Adrenal gland (tissue), 12 donors: ENCODE data around the gene NKX6-2. TPM values are rescaled to one million over a fixed set of nuclear protein-coding genes. Genes with fewer than 3 reads are reported as not detected.
A peak's percentile ranks its signal among the peaks of the same experiment; 100 is the strongest.

Experiments used
- DNase-seq, 7 donors: peaks; one replicate each; pipeline ENCODE4 v3.0.0-alpha.2; 2019 to 2020
- H3K27ac ChIP-seq, 5 donors: fragments of 200-600 bp; sonication (generic) in 4 of 5; 1 replicate in 3 of 5; 2 replicates in 2 of 5; pipeline versions ENCODE4 v1.5.1 to v1.8.0; 2016 to 2020; ENCODE audit warnings: mild to moderate bottlenecking in 1 of 5
- H3K27me3 ChIP-seq: fragments of 200-600 bp; 2 replicates; pipeline ENCODE4 v1.8.0; 2021
- H3K36me3 ChIP-seq, 2 donors: fragments of 200-600 bp; replicated peaks in 1 of 2; 1 replicate in 1 of 2; 2 replicates in 1 of 2; pipeline versions ENCODE4 v1.5.1 to v1.8.0; 2018 to 2022
- H3K4me1 ChIP-seq, 2 donors: fragments of 200-600 bp; replicated peaks in 1 of 2; 1 replicate in 1 of 2; 2 replicates in 1 of 2; pipeline versions ENCODE4 v1.5.1 to v1.8.0; 2018 to 2021
- H3K4me3 ChIP-seq, 4 donors: fragments of 200-600 bp; sonication (generic) in 3 of 4; one replicate each; pipeline ENCODE4 v1.5.1; 2016 to 2018
- H3K9me3 ChIP-seq, 3 donors: fragments of 200-600 bp; sonication (generic) in 1 of 3; replicated peaks in 1 of 3; 1 replicate in 2 of 3; 2 replicates in 1 of 3; pipeline versions ENCODE4 v1.5.1 to v1.8.0; 2016 to 2021
- POLR2A ChIP-seq, 2 donors: fragments of 450-650 bp; IDR thresholded peaks; one replicate each; pipeline ENCODE4 v1.6.1; 2017; ENCODE audit warnings: antibody characterized with exemption in 2 of 2, mild to moderate bottlenecking in 2 of 2, moderate library complexity in 1 of 2
- WGBS, 4 donors: extraction: QIAGEN DNeasy Blood & Tissue Kit in 2 of 4; methylation state at CpG; one replicate each; pipeline versions ENCODE4 v1.1.5 to v1.1.7; 2013 to 2017; 5-methylcytosine and 5-hydroxymethylcytosine counted together
- intact Hi-C, 2 donors: fragments of 100-400 bp; cut with DNase I; formaldehyde crosslinking; loops; one replicate each; pipeline versions ENCODE4 v1.14.1 to v1.15.0; 2022 to 2023
- polyA plus RNA-seq, 3 donors: library from polyadenylated mRNA; stranded (reverse); fragments of 200-250 nt in 2 of 3; fragments of 350-450 nt in 1 of 3; fragmentation: Illumina TruSeq in 1 of 3; extraction: RNeasy Lipid Tissue Mini Kit (QIAGEN cat#74804) in 1 of 3; gene quantifications; one replicate each; pipeline ENCODE4 v1.2.3, GENCODE V29; 2013 to 2014
- total RNA-seq, 9 donors: library from RNA; depleted of rRNA in 4 of 9; stranded (reverse); fragments of >200 nt in 4 of 9; fragments of 120-200 nt in 1 of 9; fragmentation: NEBNext Ultra II Directional in 1 of 9; extraction: Animal tissue kit (Norgen Biotek cat#: 25700) in 1 of 9; gene quantifications; one replicate each; pipeline versions ENCODE4 v1.1.0 to v1.2.4, GENCODE V29; 2013 to 2023
- TF ChIP-seq, protein P1 (sequence below), 6 experiments: fragments of 450-650 bp in 4 of 6; fragments of 200-600 bp in 2 of 6; sonication (generic) in 1 of 6; IDR thresholded peaks; 1 replicate in 5 of 6; 2 replicates in 1 of 6; pipeline versions ENCODE4 v1.5.1 to v1.8.0; 2016 to 2021; ENCODE audit warnings: antibody characterized with exemption in 6 of 6, mild to moderate bottlenecking in 2 of 6, moderate library complexity in 1 of 6
- donor health status: healthy with polysubstance abuse.
- donor health status: Bipolar disorder and iron deficiency.
- donor health status: DM: yes; HTN: yes; CAD: no.
- donor health status: DM: no; HTN: no; CAD: no.
- donor health status: DM: no; HTN: no; CAD: no.
- donor health status: DM: yes; HTN: yes; CAD: no.

Gene NKX6-2
- total and polyA plus RNA-seq, 12 donors, result 0.37 to 0.40 TPM; not detected in 10

DNA sequence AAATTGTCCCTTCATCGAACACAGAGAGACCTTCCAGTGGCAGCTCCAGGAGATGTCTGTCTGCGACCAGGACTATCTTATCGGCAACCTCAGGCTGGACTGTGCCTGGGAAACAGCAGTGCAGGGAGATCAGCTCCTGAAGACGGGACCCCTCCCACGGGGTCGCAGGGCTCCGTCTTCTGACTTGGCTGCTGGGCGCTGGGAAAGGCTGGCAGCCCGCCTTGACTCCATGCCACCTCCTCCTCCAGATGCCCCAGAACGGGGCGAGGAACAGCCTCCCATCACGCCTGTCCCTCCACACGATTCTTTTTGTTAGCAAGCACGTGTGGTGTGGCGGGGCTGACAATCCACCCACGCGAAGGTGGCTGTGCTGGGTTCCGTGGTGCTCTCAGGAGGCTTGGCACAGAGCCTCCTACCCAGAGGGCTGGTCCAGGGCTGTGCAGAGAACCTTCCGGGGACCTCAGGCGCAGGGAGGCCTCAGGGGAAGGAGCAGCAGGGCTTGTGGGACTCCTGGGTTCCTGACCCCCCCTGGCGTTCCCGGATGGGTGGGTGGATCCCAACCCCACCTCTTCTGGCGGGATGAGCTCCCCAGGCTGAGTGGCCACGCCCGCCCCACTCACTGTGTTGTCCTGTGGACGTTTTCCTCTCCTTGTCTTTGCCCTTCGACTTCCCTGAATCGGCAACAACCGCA is 47.6 kb upstream of the NKX6-2 start:
- Histone ChIP-seq H3K27ac (no peak overlapping the region), H3K4me1 (no peaks in the 10 kb centered on the region), H3K36me3 (no peaks in the 10 kb centered on the region), H3K4me3 (no peak overlapping the region), H3K27me3 (peaks cover 19% of the 10 kb centered on the region), H3K9me3 (no peaks in the 10 kb centered on the region)
- peak in 1 of 7 donors; percentile 29 for DNase-seq
- no peak for TF ChIP-seq POLR2A (IDR thresholded peaks at IDR 0.05)
- TF ChIP-seq, protein P1, sequence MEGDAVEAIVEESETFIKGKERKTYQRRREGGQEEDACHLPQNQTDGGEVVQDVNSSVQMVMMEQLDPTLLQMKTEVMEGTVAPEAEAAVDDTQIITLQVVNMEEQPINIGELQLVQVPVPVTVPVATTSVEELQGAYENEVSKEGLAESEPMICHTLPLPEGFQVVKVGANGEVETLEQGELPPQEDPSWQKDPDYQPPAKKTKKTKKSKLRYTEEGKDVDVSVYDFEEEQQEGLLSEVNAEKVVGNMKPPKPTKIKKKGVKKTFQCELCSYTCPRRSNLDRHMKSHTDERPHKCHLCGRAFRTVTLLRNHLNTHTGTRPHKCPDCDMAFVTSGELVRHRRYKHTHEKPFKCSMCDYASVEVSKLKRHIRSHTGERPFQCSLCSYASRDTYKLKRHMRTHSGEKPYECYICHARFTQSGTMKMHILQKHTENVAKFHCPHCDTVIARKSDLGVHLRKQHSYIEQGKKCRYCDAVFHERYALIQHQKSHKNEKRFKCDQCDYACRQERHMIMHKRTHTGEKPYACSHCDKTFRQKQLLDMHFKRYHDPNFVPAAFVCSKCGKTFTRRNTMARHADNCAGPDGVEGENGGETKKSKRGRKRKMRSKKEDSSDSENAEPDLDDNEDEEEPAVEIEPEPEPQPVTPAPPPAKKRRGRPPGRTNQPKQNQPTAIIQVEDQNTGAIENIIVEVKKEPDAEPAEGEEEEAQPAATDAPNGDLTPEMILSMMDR (IDR thresholded peaks at IDR 0.05), result no peak
- 55 to 70% (median 63%) methylated on average over 11 to 29 of the region's 29 CpGs for WGBS, 4 donors
- intact Hi-C loops, result no loop called here

DNA sequence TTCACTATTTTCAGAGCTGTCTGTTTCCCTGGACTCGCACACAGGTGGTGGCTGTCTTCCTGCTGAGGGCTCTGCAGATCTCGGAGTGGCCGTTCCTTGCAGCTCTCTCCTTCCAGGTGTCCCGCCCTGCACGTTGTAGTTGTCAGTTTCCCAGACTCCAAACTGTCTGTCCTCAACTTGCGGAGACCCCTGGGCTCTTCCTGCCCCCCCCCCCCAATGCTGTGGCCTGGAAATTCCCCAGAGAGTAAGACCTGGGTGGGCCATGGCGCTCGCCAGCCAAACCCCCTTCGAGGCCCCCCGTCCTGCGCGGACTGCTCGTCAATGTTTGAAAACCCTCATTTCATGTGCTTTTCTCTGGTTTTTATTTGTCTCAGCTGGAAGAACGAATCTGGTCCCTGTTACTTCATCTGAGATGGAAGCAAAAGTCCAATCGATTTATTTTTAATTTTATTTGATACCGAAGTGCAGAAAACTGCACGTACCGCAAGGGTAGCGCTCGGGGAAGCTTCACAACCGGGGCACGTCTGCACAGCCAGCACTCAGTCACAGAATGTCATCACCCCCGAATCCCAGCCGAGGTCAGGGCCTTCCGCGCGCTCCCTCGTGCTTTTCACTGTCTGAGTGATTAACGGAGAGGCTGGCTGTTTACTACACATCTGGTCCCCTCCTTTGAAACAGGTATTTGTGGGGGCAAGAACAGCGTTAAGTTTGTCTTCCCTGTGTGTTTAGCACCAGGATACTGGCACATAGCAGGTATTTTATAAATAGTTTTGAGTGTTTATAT is 46.4 kb upstream of the NKX6-2 start:
- no peak for TF ChIP-seq POLR2A (IDR thresholded peaks at IDR 0.05)
- no peak overlapping the region for H3K27ac ChIP-seq
- intact Hi-C loops, result no loop called here
- peaks cover 19% of the 10 kb centered on the region for H3K27me3 ChIP-seq
- H3K4me1 ChIP-seq, result no peaks in the 10 kb centered on the region
- H3K36me3 ChIP-seq, result no peaks in the 10 kb centered on the region
- WGBS, 4 donors, result 38 to 48% (median 41%) methylated on average over 30 of the region's 30 CpGs
- DNase-seq, result peak in 1 of 7 donors; percentile 37
- no peaks in the 10 kb centered on the region for H3K9me3 ChIP-seq
- no peak overlapping the region for H3K4me3 ChIP-seq

DNA sequence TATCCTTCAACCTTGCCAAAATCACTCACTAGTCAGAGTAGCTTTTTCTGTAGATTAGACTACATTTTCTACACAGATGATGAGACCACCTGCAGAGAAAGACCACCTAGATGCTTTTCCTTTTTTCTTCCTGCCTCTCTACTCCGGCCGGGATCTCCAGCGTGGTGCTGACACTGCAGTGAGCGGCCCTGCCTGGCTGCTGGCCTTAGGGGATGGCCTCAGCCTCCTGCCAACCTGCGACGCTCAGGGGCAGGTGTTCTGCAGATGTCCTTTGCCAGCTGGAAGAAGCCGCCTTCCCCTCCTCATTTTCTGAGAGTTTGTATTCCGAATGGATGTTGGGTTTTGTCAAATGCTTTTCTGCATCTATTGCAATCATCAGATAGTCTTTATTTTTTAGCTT is 43.5 kb upstream of the NKX6-2 start:
- Histone ChIP-seq H3K27me3 (peaks cover 10% of the 10 kb centered on the region), H3K9me3 (no peaks in the 10 kb centered on the region), H3K36me3 (no peaks in the 10 kb centered on the region), H3K27ac (no peak overlapping the region), H3K4me1 (no peaks in the 10 kb centered on the region), H3K4me3 (no peak overlapping the region)
- 67 to 75% (median 73%) methylated on average over 8 of the region's 8 CpGs for WGBS, 4 donors
- intact Hi-C loops, result no loop called here
- no peak for DNase-seq
- no peak for TF ChIP-seq POLR2A (IDR thresholded peaks at IDR 0.05)
- TF ChIP-seq, protein P1 (IDR thresholded peaks at IDR 0.05), result no peak

DNA sequence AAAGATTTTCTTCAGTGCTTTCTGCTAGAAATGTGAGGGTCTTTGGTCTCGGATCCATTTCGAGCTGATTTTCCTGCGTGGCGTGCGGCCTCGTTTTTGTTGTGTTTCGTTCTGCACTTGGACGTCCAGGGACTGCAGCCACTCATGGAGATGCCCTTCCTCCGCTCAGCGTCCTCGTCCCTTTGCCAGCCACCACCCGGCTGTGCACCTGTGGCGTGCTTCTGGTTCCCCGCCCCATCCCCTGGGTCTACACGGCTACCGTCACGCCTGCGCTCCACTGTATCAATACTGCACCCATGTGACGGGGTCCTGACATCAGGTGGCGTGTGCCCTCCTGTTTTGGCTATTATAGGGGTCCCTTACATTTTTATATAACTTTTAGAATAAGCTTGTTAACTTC is 42.7 kb upstream of the NKX6-2 start:
- Histone ChIP-seq H3K9me3 (no peaks in the 10 kb centered on the region), H3K4me1 (no peaks in the 10 kb centered on the region), H3K36me3 (no peaks in the 10 kb centered on the region), H3K27me3 (peaks cover 3% of the 10 kb centered on the region), H3K27ac (no peak overlapping the region), H3K4me3 (no peak overlapping the region)
- intact Hi-C loops, result no loop called here
- TF ChIP-seq, protein P1 (IDR thresholded peaks at IDR 0.05), result no peak
- TF ChIP-seq POLR2A (IDR thresholded peaks at IDR 0.05), result no peak
- no peak for DNase-seq
- 88 to 92% (median 90%) methylated on average over 20 of the region's 20 CpGs for WGBS, 4 donors
